LHCN-M2 (cell line): ENCODE data around the gene GTF3C4. TPM values are rescaled to one million over a fixed set of nuclear protein-coding genes. Genes with fewer than 3 reads are reported as not detected.
"Not testable (repeated sequence)": the region's sequence is repeated elsewhere in the genome, so short reads cannot be mapped to it uniquely, and the experiment has no call there.

ENCODE experiments used
- DNase-seq: peaks from one replicate; pipeline ENCODE4 v3.0.0-alpha.2; 2012; ENCODE audit warnings: low read depth
- total RNA-seq: library from RNA; depleted of rRNA; stranded (reverse); fragments of >200 nt; gene quantifications from 2 replicates; pipeline ENCODE4 v1.2.3, GENCODE V29; 2014

Gene GTF3C4
- total RNA-seq, 1 experiment from 2014 or later = 15.3 TPM

DNA sequence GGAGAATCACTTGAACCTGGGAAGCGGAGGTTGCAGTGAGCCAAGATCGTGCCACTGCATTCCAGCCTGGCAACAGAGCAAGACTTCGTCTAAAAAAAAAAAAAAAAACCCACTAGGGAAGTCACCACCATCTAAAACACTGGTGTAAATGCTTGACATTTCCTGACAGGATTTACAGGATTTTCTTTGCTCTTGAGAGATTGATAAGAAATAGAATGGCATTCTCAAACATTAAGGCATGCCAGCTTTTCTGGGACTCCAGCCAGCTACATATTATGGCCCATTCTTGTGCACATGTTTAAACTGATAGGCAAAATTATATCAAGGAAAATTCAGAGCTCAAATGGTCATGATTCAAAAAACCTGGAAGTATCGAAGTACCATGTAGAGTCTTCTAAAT, 28.7 kb downstream of the GTF3C4 start:
- DNase-seq = no peak

DNA sequence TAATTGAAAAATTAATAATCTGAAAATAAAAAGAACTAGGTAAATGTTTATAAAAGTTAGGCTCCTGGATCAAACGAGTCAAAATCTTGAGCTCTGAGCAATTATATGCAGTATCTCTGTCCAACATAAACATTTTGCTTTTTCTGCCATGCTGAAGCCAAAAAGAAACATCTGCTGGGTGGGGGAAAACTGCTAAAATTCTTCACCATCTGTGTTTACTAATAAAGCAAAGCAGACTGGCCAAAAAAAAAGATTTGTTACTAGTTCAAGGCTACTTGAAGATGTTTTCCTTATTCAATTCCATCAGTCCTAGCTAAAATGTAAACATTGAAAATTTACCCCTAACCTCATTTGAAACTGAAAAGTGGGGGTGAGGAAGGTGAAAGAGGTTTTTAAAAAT, 29.7 kb downstream of the GTF3C4 start:
- no peak for DNase-seq

DNA sequence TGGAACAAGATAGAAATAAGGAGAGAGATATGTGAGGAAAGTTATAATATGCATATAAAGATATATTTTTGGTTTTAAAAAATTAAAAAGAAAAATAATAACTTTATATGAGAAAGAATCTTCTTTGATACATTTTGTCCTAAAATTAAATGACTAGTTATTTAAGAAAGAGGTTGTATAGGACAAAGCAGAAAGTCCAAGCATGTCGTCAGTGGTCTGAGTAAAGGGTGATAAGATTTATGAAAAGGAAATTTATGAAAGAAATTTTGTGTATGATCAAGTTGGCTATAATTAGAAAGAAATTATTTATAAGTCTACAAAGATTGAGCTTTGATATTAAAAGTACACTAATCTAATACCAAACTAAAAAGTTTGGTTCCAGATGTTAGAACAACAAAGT, 32.0 kb downstream of the GTF3C4 start:
- no peak for DNase-seq

DNA sequence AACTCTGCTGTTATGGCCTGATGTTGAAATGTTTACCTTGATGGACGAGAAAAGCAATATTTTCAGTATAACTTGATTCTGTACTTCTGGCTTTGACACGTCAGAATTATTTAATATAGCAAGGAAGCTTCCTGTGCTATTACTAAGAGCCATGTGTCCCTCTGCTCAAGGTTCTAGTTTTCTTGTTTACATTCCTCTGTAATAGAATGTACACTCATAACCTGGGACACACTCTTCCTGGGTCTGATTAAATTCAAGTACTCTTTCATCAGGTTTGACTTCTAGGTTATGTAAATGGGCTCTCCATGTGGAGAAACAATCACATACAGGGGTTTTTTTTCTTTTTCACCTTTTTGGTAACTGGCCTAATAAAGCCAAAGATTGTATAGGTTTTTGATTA, 33.1 kb downstream of the GTF3C4 start:
- peak; percentile 20 for DNase-seq

DNA sequence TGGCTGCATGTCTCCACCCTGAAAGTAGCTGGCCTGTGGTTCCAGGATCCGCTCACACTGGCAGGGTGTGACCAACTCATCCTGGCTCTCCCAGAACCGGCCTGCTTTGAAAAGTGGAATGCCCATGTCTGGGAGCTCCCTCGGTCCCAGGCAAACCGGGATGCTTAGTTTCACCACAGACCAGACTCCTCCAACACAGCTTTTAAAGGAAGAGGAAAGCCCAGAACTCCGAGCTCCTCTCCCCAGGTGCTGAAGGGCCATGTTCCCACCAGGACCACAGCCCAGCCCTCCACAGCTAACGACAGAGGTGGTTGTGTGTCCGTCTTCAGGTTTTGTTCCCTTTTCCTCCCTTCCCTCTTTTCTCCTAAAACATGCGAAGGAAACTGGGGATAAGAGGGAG, 38.0 kb downstream of the GTF3C4 start:
- no peak for DNase-seq

DNA sequence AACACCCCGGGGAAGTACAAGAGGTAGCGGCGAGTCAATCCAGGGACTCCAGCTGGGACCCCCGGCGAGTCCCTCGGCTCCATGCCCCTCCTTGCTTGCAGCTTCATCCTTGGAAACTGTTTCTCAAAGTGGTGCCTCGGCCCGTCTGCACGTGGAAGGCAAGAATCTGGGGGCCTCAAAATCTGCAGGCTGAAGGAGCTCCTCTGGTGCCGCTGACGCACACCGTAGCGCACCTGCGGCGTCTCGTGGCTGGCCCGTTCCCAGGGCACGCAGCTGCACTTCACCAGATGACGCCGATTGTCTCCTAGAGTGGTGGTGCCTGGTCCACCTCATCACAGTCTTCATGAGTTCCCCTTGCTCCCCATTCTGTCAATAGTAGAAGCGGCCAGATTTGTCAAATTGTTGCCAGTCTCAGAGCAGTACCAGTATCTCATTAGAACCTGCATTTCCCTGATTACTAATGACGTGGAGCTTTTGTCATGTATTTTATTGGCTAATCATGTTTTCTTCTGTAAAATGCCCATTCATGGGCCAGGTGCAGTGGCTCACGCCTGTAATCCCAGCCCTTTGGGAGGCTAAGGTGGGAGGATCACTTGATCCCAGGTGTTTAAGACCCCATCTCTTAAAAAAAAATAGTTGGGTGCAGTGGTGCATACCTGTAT, 38.6 kb downstream of the GTF3C4 start:
- no peak for DNase-seq

DNA sequence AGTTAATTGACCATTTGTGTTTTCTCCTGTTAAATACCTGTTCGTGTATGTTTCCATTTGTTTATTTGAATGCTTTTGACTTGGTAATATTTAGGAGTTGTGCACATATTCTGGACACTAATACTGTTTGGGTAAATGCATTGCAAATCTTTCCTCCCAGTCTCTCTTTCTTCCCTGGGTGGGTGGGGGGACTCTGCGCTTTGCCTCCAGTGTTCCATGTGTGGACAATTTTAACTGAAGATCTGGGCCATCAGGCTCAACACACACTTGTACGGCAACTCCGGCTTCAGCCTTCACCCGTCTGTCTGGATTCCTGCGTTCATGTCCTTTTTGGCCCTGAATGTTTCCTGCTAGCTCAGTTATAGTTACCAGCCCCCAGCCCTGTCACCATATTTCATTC, 40.1 kb downstream of the GTF3C4 start:
- no peak for DNase-seq

DNA sequence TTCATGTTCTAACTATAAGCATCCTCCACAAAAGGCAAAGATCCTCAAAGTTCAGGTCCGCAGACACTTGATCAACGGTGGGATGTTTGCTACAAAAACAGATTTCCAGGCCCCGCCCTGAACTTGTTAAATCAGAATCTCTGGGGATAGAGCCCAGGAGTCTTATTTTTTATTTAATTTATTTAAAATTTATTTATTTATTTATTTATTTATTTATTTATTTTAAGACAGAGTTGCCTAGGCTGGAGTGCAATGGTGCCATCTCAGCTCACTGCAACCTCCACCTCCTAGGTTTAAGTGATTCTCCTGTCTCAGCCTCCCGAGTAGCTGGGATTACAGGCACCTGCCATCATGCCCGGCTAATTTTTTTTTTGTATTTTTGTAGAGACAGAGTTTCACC, 40.9 kb downstream of the GTF3C4 start:
- DNase-seq = not testable (repeated sequence)

DNA sequence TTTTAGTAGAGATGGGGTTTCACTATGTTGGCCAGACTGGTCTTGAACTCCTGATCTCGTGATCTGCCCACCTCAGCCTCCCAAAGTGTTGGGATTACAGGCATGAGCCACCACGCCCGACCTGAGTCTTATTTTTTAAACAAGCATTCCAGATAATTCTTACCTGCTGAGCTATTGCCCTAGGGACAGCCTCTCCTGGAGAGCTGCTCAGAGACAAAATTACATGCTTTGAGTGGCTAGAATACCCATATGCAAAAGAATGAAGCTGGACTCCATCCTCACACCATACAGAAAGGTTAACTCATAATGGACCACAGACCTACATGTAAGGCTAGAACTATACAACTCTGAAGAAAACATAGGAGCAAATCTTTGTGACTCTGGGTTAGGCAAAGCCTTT, 41.6 kb downstream of the GTF3C4 start:
- DNase-seq = no peak

DNA sequence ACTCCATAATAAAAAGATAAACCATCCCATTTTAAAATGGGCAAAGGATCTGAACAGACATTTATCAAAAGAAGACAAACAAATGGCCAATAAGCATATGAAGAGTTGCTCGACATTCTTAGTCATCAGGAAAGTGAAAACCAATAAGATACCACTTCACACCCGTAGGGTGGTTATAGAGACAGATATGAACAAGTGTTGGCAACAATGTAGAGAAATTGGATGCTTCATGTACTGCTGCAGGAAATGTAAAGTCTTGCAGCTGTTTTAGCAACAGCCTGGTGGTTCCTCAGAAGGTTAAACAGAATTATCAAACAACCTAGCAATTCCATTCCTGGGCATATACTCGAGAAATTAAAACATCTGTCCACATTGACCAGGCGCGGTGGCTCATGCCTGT, 42.5 kb downstream of the GTF3C4 start:
- DNase-seq = peak; percentile 7

DNA sequence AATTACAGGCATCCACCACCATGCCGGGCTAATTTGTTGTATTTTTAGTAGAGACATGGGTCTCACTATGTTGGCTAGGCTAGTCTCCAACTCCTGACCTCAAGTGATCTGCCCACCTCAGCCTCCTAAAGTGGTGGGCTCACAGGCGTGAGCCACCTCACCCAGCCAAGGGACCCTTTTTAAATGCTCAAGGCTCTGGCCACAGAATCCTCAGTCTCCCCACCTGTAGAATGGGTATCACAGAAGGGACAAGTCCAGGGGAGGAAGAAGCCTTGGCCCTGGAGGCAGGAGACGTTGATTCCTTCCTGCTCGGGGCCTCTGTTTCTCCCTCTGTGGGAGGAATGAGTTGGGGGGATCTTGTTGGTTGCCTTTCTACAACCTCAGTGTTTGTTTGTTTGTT, 45.7 kb downstream of the GTF3C4 start:
- DNase-seq = no peak

DNA sequence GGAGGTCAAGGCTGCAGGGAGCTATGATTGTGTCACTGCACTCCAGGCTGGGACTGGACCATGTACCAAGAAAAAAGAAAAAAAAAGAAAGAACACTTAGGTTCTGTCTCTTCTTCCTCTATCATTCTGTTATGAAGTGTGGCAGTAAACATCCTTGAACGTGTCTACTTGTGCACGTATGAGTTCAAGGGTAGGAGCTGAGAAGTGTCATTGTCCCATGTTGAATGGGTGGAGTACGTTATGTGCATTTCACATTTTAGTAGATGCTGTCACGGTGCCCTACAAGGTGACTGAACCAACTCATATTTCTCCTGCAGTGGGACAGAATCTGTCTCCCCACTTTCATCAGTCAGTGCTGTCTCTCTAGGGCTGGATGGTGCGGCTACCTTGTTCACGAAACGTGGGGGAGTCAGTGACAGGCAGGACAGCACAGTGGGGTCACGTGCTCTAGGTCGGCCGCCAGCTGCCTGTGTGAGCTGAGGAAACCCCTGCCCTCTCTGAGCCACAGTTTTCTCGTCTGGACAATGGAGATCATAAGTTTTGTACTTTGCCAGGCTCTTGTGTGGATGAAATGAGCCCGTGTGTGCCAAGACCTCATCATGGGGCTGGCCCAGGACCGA, 47.2 kb downstream of the GTF3C4 start:
- DNase-seq = no peak

DNA sequence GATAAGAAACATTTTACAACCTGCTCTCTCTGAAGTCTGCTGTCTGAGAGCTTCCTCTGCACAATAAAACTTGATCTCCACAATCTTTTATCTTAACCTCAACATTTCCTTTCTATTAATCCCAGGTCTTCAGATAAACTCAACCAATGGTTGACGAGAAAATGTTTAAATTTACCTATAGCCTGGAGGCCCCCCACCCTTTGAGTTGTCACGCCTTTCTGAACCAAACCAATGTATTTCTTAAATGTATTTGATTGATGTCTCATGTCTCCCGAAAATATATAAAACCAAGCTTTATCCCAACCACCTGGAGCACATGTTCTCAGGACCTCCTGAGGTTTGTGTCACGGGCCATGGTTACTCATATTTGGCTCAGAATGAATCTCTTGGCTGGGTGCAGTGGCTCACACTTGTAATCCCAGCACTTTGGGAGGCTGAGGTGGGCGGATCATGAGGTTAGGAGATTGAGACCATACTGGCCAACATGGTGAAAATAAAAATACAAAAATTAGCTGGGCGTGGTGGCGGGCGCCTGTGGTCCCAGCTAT, 48.2 kb downstream of the GTF3C4 start:
- not testable (repeated sequence) for DNase-seq

DNA sequence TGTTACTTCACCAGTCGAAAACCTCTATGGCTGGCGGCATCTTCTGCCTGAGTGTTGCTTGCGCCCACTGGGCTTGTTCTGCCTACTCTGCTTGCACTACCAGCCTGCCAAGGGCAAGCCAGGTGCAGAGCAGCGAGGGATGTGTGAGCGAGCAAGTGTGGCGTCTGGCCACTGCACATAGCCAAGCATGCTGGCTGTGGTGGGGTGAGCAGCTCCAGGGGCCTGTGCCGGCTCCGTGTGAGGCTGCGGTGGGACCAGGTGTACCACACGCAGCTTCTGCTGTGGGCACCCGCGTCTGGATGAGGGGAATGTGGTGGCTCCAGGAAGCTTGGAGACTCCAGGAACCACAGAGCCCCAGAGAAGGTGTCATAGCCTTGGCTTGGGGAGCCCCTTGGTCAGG, 51.4 kb downstream of the GTF3C4 start:
- DNase-seq = no peak

DNA sequence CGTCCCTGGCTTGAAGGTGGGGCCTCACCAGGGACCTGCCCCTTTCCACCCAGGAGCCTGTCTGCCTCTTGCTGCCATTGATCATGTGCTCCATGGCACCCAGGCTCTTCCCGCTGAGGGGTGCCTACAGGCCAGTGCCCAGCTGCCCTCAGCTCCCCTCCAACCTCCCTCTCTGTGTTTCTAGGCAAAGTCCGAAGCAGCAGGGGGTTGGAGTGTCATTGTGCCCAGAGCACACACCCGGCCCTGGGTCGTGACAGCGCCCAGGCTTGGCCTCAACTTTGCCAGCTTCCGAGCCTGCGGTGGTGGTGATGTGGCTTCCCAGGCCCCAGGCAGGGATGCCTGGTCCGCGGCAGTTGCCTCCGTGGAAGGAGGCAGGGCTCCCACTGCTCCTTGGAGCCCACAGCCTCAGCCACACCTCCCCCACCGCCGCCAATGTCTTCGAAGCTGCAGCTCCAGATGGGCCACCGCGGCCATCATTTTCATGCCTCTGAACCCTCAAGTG, 52.4 kb downstream of the GTF3C4 start:
- DNase-seq = no peak

DNA sequence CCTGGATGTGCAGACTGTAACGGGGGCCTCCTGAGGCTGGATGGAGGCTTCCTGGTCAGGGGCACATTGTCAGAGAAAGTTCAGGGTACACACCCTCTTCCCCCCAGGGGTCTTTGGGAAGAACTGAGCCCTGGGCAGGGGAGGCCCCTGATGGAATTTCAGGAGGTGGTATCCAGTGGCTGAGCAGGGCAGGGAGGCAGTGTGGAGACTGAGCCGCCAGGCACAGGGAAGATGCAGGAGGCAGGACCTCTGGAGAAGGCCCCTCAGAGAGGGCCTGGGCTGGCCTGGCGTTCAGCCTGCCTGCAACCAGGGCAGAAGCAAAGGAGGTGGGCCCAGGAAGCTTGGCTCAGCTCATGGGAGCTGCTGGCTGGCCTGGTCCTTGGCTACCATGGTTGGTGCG, 53.5 kb downstream of the GTF3C4 start:
- no peak for DNase-seq

DNA sequence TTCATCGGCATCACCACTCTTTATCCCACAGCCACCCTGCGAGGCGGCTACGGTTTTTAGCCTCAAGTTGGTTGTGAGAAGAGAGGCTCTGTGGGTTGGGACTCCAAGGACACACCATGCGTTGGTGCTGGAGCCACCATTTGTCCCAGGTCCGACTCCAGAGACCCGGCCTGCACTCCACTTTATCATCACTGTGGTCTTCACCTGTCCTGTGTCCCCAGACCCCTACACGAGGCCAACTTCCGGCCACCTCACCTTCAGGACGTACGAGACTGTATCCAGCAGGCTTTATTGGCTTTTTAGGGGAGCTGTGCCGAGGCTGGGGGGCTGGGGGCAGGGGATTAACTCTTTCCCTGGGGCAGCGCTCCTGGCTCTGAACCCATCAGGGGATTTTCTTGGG, 55.0 kb downstream of the GTF3C4 start:
- no peak for DNase-seq

DNA sequence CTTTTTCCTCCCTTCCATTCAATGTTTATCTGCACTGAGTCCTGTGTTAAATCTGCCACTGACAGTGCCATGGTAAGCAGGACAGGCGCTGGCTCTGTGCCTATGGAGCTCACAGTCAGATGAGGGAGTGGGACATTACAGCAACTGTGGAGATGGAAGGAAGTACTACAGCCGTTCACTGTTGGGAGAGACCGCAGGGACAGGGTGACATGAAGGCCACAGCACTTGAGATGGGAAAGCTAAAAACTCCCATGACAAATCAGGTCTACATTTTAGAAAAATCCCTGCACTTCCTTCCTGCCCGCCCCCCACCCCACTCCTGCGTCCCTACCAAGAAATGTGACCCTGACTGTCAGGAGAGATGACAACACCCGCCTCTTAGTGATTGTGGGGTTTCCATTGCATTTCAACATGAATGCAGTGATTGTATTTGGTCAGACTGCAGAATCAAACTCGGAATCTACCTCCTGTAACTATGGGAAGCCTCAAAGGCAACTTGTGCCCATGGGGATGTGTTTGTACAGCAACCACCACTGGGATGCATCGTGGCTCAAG, 56.4 kb downstream of the GTF3C4 start:
- no peak for DNase-seq

DNA sequence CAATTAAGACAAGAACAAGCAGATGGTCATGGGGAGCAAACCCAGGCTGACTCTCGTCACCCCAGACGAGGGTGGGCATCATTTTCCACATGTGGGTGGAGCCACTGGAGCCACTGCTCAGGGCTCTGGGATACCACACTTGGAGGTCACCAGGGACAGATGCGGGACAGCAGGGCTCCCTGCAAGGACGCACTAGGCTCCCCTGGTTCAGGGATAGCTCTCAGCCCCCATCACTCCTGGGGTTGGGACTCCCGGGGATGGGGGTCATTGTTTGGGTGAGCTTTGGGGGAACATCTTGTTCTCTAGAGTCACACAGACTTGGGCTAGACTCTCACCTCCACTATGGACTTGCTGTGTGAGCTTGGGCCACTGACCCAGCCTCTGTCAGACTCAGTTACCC, 57.8 kb downstream of the GTF3C4 start:
- no peak for DNase-seq

DNA sequence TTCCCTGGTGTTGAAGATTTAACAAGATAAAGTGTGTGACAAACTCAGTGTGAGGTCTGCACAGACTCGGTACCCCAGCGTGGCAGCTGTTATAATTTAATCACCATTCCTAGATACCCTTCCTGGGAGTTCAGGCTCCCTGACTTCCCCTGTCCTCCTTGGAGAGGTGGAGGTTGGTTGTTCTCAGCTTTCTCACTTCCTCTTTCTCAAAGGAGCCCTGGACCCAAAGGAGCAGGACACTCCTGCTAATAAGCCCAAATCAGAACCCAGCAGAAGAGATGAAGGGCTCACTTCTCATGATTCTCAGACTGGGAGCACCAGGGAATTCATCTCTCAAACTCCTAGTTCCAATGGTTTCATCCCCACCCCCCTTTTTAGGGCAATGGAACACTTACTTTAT, 58.2 kb downstream of the GTF3C4 start:
- no peak for DNase-seq

DNA sequence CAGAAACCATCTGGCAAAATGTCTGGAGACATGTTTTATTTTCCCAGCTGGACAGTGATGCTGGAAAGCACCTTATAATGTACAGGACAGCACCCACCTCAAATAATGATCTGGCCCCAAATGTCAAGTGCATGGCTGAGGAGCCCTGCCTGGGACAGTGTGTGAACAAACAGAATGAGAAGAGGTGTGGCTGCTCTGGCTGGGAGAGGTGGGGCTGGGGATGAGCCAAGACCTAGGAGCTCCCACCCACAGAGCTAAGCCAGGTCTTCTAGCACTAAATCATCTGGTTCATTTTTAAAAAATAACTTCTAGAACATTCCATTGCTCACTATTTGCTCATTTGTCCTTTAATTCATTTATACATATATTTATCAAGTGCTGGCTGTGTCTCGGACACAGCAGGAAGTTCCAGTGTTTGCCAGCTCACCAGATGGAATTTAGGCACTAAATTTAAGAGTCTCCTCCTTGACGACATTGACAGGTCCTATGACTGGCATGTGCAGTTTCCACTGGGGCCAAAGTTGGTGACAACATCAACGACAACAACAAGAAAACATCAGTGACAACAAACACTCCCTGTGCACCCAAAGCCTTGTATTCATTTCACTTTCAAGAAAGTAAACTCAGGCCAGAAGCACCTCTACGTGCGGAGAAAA, 59.1 kb downstream of the GTF3C4 start:
- no peak for DNase-seq
